Thoracic aorta (tissue), 2 donors: ENCODE data around the gene NHSL2. TPM values are rescaled to one million over a fixed set of nuclear protein-coding genes. Genes with fewer than 3 reads are reported as not detected.

ENCODE experiments used
- ATAC-seq: fragments of 150-250 bp; one replicate; pipeline ENCODE4 v1.8.0; 2017; ENCODE audit warnings: low read depth; ENCODE audit not compliant: insufficient number of reproducible peaks, low FRiP score
- DNase-seq: peaks from one replicate; pipeline ENCODE4 v3.0.0-alpha.2; 2020; ENCODE audit warnings: low spot score
- H3K27ac ChIP-seq, 2 donors: fragments of 200-600 bp; sonication (generic); 1 replicate in 1 of 2; 2 replicates in 1 of 2; pipeline ENCODE4 v1.5.1; 2016; ENCODE audit warnings: mild to moderate bottlenecking in 2 of 2, moderate library complexity in 2 of 2
- H3K27me3 ChIP-seq: fragments of 200-600 bp; sonication (generic); replicated peaks from 2 replicates; pipeline ENCODE4 v1.6.0; 2016; ENCODE audit warnings: mild to moderate bottlenecking; ENCODE audit not compliant: insufficient read depth
- H3K36me3 ChIP-seq: fragments of 200-600 bp; sonication (generic); one replicate; pipeline ENCODE4 v1.5.1; 2016
- H3K4me1 ChIP-seq, 2 donors: fragments of 200-600 bp; sonication (generic); 1 replicate in 1 of 2; 2 replicates in 1 of 2; pipeline versions ENCODE4 v1.5.1 to v1.6.0; 2016; ENCODE audit warnings: low read depth in 2 of 2, mild to moderate bottlenecking in 1 of 2; ENCODE audit not compliant: control insufficient read depth in 1 of 2
- H3K4me3 ChIP-seq: fragments of 200-600 bp; sonication (generic); 2 replicates; pipeline ENCODE4 v1.5.1; 2016; ENCODE audit warnings: mild to moderate bottlenecking
- H3K9me3 ChIP-seq: fragments of 200-600 bp; sonication (generic); 2 replicates; pipeline ENCODE4 v1.5.1; 2016
- total RNA-seq, 2 donors: library from RNA; depleted of rRNA; stranded (reverse); fragments of >200 nt; gene quantifications; one replicate each; pipeline versions ENCODE4 v1.1.0 to v1.2.3, GENCODE V29; 2016
- TF ChIP-seq, protein P1 (sequence below): fragments of 200-600 bp; sonication (generic); IDR thresholded peaks from one replicate; pipeline ENCODE4 v1.5.1; 2019; ENCODE audit warnings: antibody characterized with exemption

Gene NHSL2
- total RNA-seq, 2 donors from 2014 or later, result 15.0 to 16.5 TPM

- H3K4me1 ChIP-seq, result peaks cover 30 to 52% of the 10 kb centered on the region in 2 donors
- ATAC-seq (no peak), DNase-seq (no peak)
Observed at GRCh38 chrX:72125331-72126047, 214.8 kb downstream of the NHSL2 start.

GRCh38 chrX:72126048-72126415, 215.4 kb downstream of the NHSL2 start:
- ATAC-seq, result no peak
- Histone ChIP-seq H3K27ac (peak overlapping the region; percentile 63 to 85), H3K27me3 (no peaks in the 10 kb centered on the region), H3K4me3 (no peak overlapping the region), H3K36me3 (no peaks in the 10 kb centered on the region), H3K4me1 (peaks cover 26 to 46% of the 10 kb centered on the region in 2 donors), H3K9me3 (no peaks in the 10 kb centered on the region)
- DNase-seq, result no peak
- TF ChIP-seq, protein P1, sequence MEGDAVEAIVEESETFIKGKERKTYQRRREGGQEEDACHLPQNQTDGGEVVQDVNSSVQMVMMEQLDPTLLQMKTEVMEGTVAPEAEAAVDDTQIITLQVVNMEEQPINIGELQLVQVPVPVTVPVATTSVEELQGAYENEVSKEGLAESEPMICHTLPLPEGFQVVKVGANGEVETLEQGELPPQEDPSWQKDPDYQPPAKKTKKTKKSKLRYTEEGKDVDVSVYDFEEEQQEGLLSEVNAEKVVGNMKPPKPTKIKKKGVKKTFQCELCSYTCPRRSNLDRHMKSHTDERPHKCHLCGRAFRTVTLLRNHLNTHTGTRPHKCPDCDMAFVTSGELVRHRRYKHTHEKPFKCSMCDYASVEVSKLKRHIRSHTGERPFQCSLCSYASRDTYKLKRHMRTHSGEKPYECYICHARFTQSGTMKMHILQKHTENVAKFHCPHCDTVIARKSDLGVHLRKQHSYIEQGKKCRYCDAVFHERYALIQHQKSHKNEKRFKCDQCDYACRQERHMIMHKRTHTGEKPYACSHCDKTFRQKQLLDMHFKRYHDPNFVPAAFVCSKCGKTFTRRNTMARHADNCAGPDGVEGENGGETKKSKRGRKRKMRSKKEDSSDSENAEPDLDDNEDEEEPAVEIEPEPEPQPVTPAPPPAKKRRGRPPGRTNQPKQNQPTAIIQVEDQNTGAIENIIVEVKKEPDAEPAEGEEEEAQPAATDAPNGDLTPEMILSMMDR, result no peak

More at GRCh38 chrX:72125331-72126047, 214.8 kb downstream of the NHSL2 start:
- Histone ChIP-seq H3K4me3 (no peak overlapping the region), H3K9me3 (no peaks in the 10 kb centered on the region), H3K27me3 (no peaks in the 10 kb centered on the region), H3K36me3 (no peaks in the 10 kb centered on the region), H3K27ac (peak overlapping the region; percentile 63 to 85)
- TF ChIP-seq, protein P1, result no peak

DNA sequence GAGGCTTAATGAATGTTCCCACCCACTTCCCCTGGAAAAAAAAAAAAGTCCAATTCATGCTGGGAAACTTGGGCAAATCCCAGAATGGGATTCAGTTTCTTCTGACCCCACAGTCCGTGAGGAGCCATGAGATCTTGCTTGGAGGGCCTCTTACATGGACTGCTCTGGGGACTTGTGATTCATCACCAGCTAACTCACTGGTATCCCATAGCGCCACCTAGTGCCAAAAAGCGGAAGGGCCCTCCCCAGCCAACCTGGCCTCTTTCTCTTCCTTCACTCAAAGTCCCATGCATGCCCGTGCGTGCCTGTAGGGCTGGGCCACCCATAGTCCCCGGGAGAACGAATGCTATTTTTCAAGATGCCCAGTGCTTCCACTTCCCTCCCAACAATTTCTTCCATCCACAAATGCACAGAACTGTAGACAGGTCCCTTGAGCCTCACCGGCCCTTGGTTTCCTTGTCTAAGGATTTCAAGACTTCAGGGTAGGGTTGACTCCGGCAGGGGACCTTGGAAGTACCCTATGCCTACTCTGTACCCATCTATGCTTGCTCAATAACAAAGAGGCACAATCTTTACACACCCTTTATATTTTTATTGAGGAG, 216.0 kb downstream of the NHSL2 start:
- TF ChIP-seq, protein P1, result peak; percentile 71
- ATAC-seq (peak; percentile 71), DNase-seq (peak; percentile 64)
- no peaks in the 10 kb centered on the region for H3K36me3 ChIP-seq
- no peak overlapping the region for H3K4me3 ChIP-seq
- H3K27ac ChIP-seq, result peak overlapping the region in 1 of 2 donors; percentile 85
- H3K27me3 ChIP-seq, result no peaks in the 10 kb centered on the region
- peaks cover 24 to 40% of the 10 kb centered on the region in 2 donors for H3K4me1 ChIP-seq
- no peaks in the 10 kb centered on the region for H3K9me3 ChIP-seq

- DNase-seq, result no peak
- Histone ChIP-seq H3K4me1 (peaks cover 21 to 33% of the 10 kb centered on the region in 2 donors), H3K9me3 (no peaks in the 10 kb centered on the region), H3K27me3 (no peaks in the 10 kb centered on the region), H3K36me3 (no peaks in the 10 kb centered on the region), H3K4me3 (no peak overlapping the region), H3K27ac (peak overlapping the region in 1 of 2 donors; percentile 30)
- TF ChIP-seq, protein P1, result no peak
- ATAC-seq, result no peak
Observed at GRCh38 chrX:72127332-72127731, 216.7 kb downstream of the NHSL2 start.

DNA sequence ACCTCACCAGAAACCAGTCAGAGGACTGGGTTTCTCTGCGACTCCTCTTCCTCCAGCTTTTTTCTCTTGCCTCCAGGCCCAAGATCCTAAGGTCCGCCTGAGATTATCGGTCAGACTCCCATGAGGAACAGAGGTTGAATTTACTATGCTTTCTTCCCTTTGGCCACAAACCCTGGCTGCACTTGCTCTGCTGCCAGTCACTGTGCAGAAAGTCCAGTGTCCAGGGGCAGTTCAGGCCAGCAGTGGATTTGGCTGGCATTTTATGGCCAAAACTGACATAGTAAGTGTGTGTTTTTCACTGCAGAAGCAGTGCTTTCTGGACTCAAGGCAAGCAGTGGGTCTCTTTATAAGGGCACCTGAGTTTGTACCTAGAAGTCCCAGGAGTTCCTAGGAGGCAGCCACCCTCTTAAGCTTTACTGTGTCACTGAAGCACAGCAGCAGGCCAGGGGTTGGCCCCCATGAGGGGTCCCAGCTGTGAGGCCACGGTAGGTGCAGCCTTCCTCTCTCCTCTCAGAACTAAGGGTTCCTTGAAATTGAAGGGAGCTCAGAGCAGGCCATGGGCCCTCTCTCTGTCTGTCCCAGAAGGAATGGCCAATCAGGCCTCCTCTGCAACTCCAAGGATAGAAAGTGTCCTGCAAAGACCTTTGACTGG, 217.7 kb downstream of the NHSL2 start:
- peaks cover 18 to 24% of the 10 kb centered on the region in 2 donors for H3K4me1 ChIP-seq
- H3K27ac ChIP-seq, result no peak overlapping the region
- H3K27me3 ChIP-seq, result no peaks in the 10 kb centered on the region
- no peaks in the 10 kb centered on the region for H3K36me3 ChIP-seq
- no peak overlapping the region for H3K4me3 ChIP-seq
- H3K9me3 ChIP-seq, result no peaks in the 10 kb centered on the region
- DNase-seq, result no peak
- TF ChIP-seq, protein P1, result no peak
- no peak for ATAC-seq
